ENCODE results near the gene RPRD2.

GRCh38 chr1:150371110-150371509 is 7.2 kb downstream of the RPRD2 start:
- no peak for TF ChIP-seq CTCF (conservative IDR thresholded peaks at IDR 0.05 in 1 of 2, IDR thresholded peaks at IDR 0.05 in 1 of 2; ENCODE audit: extremely low read depth in 1 of 2, insufficient read depth in 1 of 2, low read depth in 1 of 2, low read length in 2 of 2)
- no peak for TF ChIP-seq EZH2 (IDR thresholded peaks at IDR 0.05; ENCODE audit: borderline replicate concordance, low read length)

Data from mammary epithelial cell (primary cell).